GM21423 (cell line): Measurements from ENCODE around the gene FRMD4A.

ENCODE experiments used
- ATAC-seq: cut with Tn5 transposase; IDR thresholded peaks from one replicate; pipeline ENCODE4 v1.9.1; 2021; ENCODE audit warnings: mild to moderate bottlenecking, moderate library complexity; ENCODE audit not compliant: unreplicated experiment

Gene FRMD4A

GRCh38 chr10:13665516-13666262, 665.0 kb downstream of the FRMD4A start:
- ATAC-seq, result no peak

GRCh38 chr10:13661256-13661655, 669.5 kb downstream of the FRMD4A start:
- no peak for ATAC-seq

- ATAC-seq, result no peak
These were observed 670.2 kb downstream of the FRMD4A start for GRCh38 chr10:13660551-13660920.

- no peak for ATAC-seq
These were observed 670.7 kb downstream of the FRMD4A start for GRCh38 chr10:13659887-13660550.

DNA sequence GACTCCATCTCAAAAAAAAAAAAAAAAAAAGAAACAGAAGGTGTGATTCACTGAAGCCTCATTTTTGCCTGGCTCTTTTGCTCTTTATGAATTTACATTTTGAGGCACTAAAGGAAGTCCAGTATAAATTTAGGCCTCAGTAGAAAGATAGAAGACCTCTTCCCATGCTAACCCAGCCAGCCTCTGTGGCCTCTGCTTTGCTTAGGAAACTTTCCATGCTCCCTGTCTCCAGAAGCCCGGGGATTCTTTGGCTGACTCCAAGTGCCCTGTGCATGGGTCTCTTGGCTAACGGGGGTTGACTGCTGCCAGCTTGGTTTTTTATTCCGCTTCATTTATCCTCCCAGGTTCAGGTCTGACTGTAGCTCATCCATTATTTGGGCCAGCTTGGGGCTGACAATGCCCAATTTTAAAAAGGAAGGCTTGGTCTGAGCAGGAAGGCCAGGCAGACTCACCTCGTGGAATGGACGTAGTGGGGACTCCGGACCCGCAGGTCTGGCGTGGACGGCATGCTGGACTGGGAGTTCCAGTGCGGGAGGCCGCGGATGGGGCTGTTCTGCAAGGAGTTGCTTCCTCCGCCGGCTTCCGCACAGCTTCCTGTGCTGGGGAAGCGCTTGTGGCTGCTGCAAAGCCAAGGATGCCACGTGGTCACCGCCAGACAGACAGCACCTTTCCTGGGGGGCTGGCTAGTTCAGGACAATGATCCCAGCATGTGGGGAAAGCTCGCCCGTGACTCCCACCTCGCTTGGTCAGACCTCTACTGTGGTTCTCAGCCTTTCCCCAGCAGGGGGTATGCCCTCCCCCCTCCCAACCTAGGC, 671.6 kb downstream of the FRMD4A start:
- no peak for ATAC-seq

DNA sequence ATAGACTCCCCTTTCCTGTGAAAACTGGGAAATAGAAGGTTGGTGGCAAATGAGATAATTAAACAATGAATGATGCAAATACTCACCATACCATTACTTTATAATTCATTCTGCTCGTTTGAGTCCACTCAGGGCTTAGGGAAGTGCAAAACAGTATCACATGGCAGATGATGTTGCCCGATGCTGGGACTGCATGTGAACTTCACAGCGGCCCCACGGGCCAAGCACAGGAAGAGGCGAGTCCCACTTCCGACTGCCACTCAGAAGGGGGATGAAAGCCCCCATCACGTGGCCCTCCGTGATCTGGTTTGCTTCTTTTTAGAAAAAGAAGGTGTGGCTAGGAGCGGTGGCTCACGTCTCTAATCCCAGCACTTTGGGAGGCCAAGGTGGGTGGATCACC, 672.5 kb downstream of the FRMD4A start:
- no peak for ATAC-seq

- no peak for ATAC-seq
These were observed 673.5 kb downstream of the FRMD4A start for GRCh38 chr10:13657101-13657680.

DNA sequence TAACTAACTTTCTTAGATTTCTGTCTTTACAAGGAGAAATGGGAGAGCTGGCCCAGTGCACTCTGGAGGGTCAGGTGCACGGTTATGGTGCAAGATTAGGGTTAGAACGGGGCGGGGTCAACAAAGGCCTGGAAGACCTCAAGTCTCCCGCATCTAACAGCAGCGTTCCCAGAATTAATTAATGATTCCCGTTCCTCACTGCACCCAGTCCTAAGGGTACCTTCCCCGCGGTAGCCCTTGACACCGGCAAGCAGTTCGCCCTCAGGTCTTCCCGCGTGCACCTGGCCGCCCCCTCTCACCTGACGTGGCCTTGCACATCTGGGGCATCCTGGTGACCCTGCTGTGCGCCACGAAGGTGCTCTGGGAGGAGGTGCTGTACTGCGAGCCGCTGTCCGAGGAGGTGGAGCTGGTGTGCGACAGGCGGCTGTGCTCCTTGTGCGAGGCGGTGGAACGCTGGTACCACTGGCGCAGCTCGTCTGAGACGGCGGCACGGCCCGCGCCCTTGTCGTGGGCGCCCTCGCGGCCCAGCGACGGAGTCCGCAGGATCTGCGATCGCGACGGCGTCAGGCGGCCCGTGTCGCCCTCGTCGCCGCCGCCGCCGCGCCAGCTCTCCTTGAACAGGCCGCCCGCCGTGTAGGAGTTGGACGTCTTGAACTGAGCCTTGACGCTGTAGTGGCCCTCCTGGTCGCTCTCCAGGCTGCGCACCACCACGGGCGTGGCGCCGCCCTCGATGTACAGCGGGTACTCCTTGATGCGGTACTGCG, 674.2 kb downstream of the FRMD4A start:
- ATAC-seq, result no peak

- ATAC-seq, result no peak
These were observed 675.9 kb downstream of the FRMD4A start for GRCh38 chr10:13654846-13655245.

- no peak for ATAC-seq
These were observed 676.5 kb downstream of the FRMD4A start for GRCh38 chr10:13654118-13654830.

DNA sequence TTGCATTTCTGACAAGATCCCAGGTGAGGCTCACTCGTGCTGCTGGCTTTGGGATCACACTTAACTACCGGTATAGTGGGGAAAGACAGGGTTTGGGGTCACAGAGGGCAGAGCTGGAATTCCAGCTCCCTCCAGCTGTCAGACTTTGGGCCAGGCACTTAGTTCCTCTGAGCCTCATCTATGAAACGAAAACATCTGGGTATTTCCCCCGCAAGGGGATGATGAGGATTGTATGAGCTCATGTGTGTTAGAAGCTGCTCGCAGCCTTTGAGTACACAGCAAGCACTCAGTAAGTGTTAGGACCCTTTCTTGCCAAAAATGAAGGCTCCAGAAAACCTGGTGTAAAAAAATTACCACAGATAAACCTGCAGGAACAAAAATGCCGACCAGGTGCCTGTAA, 677.9 kb downstream of the FRMD4A start:
- ATAC-seq, result no peak

- ATAC-seq, result no peak
These were observed 678.6 kb downstream of the FRMD4A start for GRCh38 chr10:13651969-13652720.

- ATAC-seq, result no peak
These were observed 679.8 kb downstream of the FRMD4A start for GRCh38 chr10:13650961-13651360.

DNA sequence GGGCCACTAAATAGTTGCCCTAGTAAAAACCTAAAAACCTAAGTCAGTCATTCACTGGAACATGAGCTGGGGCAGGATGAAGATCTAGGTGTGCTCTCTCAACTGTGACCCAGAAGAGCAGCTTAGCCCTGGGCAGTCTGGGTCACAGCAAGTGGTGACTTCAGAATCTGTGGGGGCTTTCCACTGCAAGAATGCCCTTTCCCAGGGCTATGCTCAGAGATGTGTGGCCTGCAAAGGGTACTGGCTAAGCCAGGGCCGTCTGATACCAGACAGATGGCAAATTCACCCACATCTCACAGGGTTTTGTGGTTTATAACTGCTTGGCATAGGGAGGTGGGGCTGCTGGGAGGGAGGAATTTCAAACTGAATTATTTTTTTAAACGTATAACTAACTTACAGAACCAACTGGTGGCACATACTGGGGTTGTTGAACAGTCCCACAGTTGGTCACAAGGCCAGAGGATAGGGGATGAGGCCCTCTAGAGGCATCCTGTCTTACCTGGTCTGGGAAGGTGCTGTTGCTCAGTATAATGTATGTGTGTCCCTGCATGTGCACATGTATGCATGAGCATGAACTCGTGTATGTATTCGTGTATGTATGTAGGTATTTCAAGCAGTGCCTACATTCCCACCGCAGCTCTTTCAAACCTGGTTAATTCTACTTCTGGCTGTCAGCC, 680.7 kb downstream of the FRMD4A start:
- ATAC-seq, result no peak

- no peak for ATAC-seq
These were observed 682.3 kb downstream of the FRMD4A start for GRCh38 chr10:13648425-13648824.

GRCh38 chr10:13644866-13645265, 685.9 kb downstream of the FRMD4A start:
- no peak for ATAC-seq

DNA sequence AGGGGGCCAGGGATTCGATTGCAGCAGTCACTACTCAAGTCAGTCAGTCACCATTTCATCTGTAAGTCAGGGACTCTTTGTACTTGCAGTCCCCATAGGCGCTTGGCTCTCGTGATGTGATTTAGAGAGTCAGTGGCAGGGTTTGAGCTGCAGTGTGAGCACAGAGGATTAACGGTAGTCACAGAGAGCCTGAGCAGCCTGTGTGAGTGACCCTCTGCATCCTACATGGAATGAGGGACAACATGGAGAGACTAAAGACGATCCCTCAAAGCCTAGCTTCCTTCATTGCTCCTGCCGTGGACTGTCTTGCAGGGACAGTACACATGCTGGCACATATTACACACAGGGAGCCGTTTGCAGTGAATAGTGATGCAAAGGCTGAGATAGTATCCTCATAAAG, 687.7 kb downstream of the FRMD4A start:
- no peak for ATAC-seq

DNA sequence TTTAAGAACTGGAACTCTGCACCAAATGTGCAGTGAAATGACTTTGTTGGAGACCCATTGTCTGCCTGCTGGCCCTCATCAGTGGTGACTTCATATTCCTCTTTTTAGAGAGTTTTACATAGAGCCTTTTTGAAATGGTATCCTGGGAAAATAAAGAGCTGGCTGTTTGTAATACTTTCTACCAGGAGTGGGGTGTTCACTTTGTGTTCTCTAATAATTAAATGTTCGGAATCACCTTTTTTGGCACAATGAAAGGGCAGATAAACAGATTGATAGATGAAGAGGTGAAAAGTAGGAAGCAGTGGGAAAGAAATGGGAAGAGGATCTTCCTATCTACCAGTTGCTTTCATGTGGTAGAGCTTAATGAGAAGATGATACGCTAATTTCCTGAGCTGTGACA, 688.4 kb downstream of the FRMD4A start:
- ATAC-seq, result no peak

GRCh38 chr10:13637894-13638293, 692.8 kb downstream of the FRMD4A start:
- ATAC-seq, result no peak
